A549 (cell line): ENCODE measurements around the gene PPL. TPM values are rescaled to one million over a fixed set of nuclear protein-coding genes. Genes with fewer than 3 reads are reported as not detected.

Source experiments
- ATAC-seq, 2 experiments: fragments of 200-7000 bp in 1 of 2; fragments of >200 bp in 1 of 2; cut with Nextera tagmentation in 1 of 2; cut with Tn5 transposase in 1 of 2; 3 replicates each; pipeline versions ENCODE4 v1.8.0 to v1.9.1; 2018 to 2020; ENCODE audit warnings: mild to moderate bottlenecking in 1 of 2, moderate library complexity in 1 of 2
- CTCF ChIA-PET: fragments of 300-600 bp; sonication (Branson Sonifier 250); formaldehyde crosslinking; extraction: SDS; loops from one replicate; lab custom pipeline; 2021; ENCODE audit warnings: antibody characterized with exemption, inconsistent platforms; lab: Yijun Ruan, JAX
- POLR2A ChIA-PET: fragments of 350-600 bp; formaldehyde crosslinking; extraction: SDS; loops from one replicate; lab custom pipeline; 2021; ENCODE audit warnings: antibody characterized with exemption, inconsistent platforms; lab: Yijun Ruan, JAX
- DNase-seq, 2 experiments: peaks; one replicate each; pipeline versions ENCODE4 v3.0.0 to v3.0.0-alpha.2; 2011 to 2016; ENCODE audit warnings: low read depth in 1 of 2, low spot score in 1 of 2
- FAIRE-seq: peaks from 2 replicates; lab custom pipeline; 2011; peaks lifted over from hg19 to GRCh38; lab: Jason Lieb, UNC
- H3K27ac ChIP-seq, 2 experiments: fragments of >200 bp; sonication (Bioruptor Twin); formaldehyde crosslinking; 3 replicates each; pipeline ENCODE4 v1.5.1; 2016 to 2017
- H3K4me1 ChIP-seq: fragments of >200 bp; sonication (Bioruptor Twin); formaldehyde crosslinking; 3 replicates; pipeline ENCODE4 v1.6.1; 2016
- H3K4me2 ChIP-seq: fragments of >200 bp; sonication (Bioruptor Twin); formaldehyde crosslinking; 3 replicates; pipeline ENCODE4 v1.6.1; 2016
- H3K4me3 ChIP-seq: fragments of >200 bp; sonication (Bioruptor Twin); formaldehyde crosslinking; 3 replicates; pipeline ENCODE4 v1.5.1; 2016
- H3K9me3 ChIP-seq: fragments of >200 bp; sonication (Bioruptor Twin); formaldehyde crosslinking; 3 replicates; pipeline ENCODE4 v1.6.1; 2016
- ATOH8 ChIP-seq: fragments of 250-450 bp; sonication (Bioruptor Pico); IDR thresholded peaks from 2 replicates; pipeline ENCODE4 v1.5.0; 2020; ENCODE audit warnings: low read depth, mild to moderate bottlenecking, moderate library complexity
- BCL3 ChIP-seq: fragments of >200 bp; sonication (Bioruptor Twin); formaldehyde crosslinking; IDR thresholded peaks from 3 replicates; pipeline ENCODE4 v1.6.1; 2016
- CBX2 ChIP-seq: fragments of 200-600 bp; sonication (generic); IDR thresholded peaks from 2 replicates; pipeline ENCODE4 v1.6.1; 2016; ENCODE audit warnings: low read depth, mild to moderate bottlenecking, borderline replicate concordance
- CHD2 ChIP-seq: fragments of 150-350 bp; IDR thresholded peaks from 2 replicates; pipeline ENCODE4 v1.6.1; 2014; ENCODE audit warnings: low read length; ENCODE audit not compliant: partially characterized antibody
- EHMT2 ChIP-seq: fragments of 200-600 bp; sonication (generic); IDR thresholded peaks from 2 replicates; pipeline ENCODE4 v1.6.1; 2016; ENCODE audit warnings: antibody characterized with exemption, low read depth, mild to moderate bottlenecking, moderate library complexity
- ELK1 ChIP-seq: fragments of 150-350 bp; IDR thresholded peaks from 2 replicates; pipeline ENCODE4 v1.6.1; 2014; ENCODE audit warnings: low read depth, mild to moderate bottlenecking, low read length
- EP300 ChIP-seq, 2 experiments: fragments of >200 bp; sonication (Bioruptor Twin); formaldehyde crosslinking; IDR thresholded peaks; 2 replicates in 1 of 2; 3 replicates in 1 of 2; pipeline ENCODE4 v1.6.1; 2016 to 2017
- FOSL2 ChIP-seq, 2 experiments: fragments of 450-650 bp in 1 of 2; fragments of >200 bp in 1 of 2; sonication (Bioruptor Twin) in 1 of 2; formaldehyde crosslinking; IDR thresholded peaks; 2 replicates each; pipeline versions ENCODE4 v1.5.0 to v1.6.1; 2016 to 2020; ENCODE audit warnings: mild to moderate bottlenecking in 1 of 2, moderate library complexity in 1 of 2
- JUN ChIP-seq, 2 experiments: fragments of >200 bp; sonication (Bioruptor Twin); formaldehyde crosslinking; IDR thresholded peaks; 2 replicates in 1 of 2; 3 replicates in 1 of 2; pipeline ENCODE4 v1.6.1; 2016 to 2017
- JUNB ChIP-seq: fragments of >200 bp; sonication (Bioruptor Twin); formaldehyde crosslinking; IDR thresholded peaks from 2 replicates; pipeline ENCODE4 v1.6.1; 2016
- MAZ ChIP-seq: fragments of 150-350 bp; IDR thresholded peaks from 2 replicates; pipeline ENCODE4 v1.6.1; 2014; ENCODE audit warnings: antibody characterized with exemption, low read depth, low read length, borderline replicate concordance
- MYC ChIP-seq: IDR thresholded peaks from 2 replicates; pipeline ENCODE4 v1.6.1; 2012; ENCODE audit warnings: mild to moderate bottlenecking, inconsistent platforms, low read length, improper control_type of control experiment, borderline replicate concordance
- NPAS2 ChIP-seq: fragments of 250-450 bp; sonication (Bioruptor Pico); IDR thresholded peaks from 2 replicates; pipeline ENCODE4 v1.8.0; 2022; ENCODE audit warnings: mild to moderate bottlenecking, moderate library complexity, borderline replicate concordance
- NR3C1 ChIP-seq: fragments of >200 bp; sonication (Bioruptor Twin); formaldehyde crosslinking; IDR thresholded peaks from 3 replicates; pipeline ENCODE4 v1.6.1; 2017
- PHF8 ChIP-seq: fragments of 200-600 bp; sonication (generic); IDR thresholded peaks from 2 replicates; pipeline ENCODE4 v1.6.1; 2016; ENCODE audit warnings: low read depth, mild to moderate bottlenecking, antibody characterized with exemption, moderate library complexity, borderline replicate concordance
- POLR2A ChIP-seq: IDR thresholded peaks from 2 replicates; pipeline ENCODE4 v1.6.1; 2012; ENCODE audit warnings: mild to moderate bottlenecking, low read length
- RARB ChIP-seq: fragments of 250-450 bp; sonication (Bioruptor Pico); IDR thresholded peaks from 2 replicates; pipeline ENCODE4 v1.8.0; 2021; ENCODE audit warnings: mild to moderate bottlenecking, moderate library complexity
- SMC3 ChIP-seq: fragments of >200 bp; sonication (Bioruptor Twin); formaldehyde crosslinking; IDR thresholded peaks from 3 replicates; pipeline ENCODE4 v1.6.1; 2018; ENCODE audit warnings: inconsistent platforms
- SREBF2 ChIP-seq: fragments of 450-650 bp; IDR thresholded peaks from 2 replicates; pipeline ENCODE4 v1.6.1; 2014; ENCODE audit warnings: mild to moderate bottlenecking, moderate library complexity
- TFCP2L1 ChIP-seq: fragments of 250-450 bp; sonication (Bioruptor Pico); IDR thresholded peaks from 2 replicates; pipeline ENCODE4 v1.5.0; 2021; ENCODE audit warnings: mild to moderate bottlenecking
- USF2 ChIP-seq: fragments of 450-650 bp; IDR thresholded peaks from 2 replicates; pipeline ENCODE4 v1.6.1; 2014; ENCODE audit warnings: antibody characterized with exemption
- ZC3H11A ChIP-seq: fragments of 450-650 bp; IDR thresholded peaks from 2 replicates; pipeline ENCODE4 v1.6.1; 2014; ENCODE audit warnings: antibody characterized with exemption, mild to moderate bottlenecking
- ZFP36 ChIP-seq: fragments of 450-650 bp; IDR thresholded peaks from 2 replicates; pipeline ENCODE4 v1.6.1; 2014; ENCODE audit warnings: borderline replicate concordance; ENCODE audit not compliant: partially characterized antibody
- ZSCAN20 ChIP-seq: fragments of 250-450 bp; sonication (Bioruptor Pico); IDR thresholded peaks from 2 replicates; pipeline ENCODE4 v1.8.0; 2022; ENCODE audit warnings: mild to moderate bottlenecking, moderate library complexity
- WGBS: methylation state at CpG from one replicate; pipeline ENCODE4 v1.1.6; 2017; ENCODE audit errors: missing lambda C conversion rate; 5-methylcytosine and 5-hydroxymethylcytosine counted together
- polyA plus RNA-seq, 4 experiments: library from polyadenylated mRNA; depleted of rRNA in 3 of 4; stranded (reverse); fragments of >200 nt; fragmentation: RNase III in 1 of 4; extraction: RNeasy Plus Mini Kit Qiagen cat#74134 plus additional on column Dnase treatment in 1 of 4; gene quantifications; 2 replicates in 3 of 4; 3 replicates in 1 of 4; pipeline ENCODE4 v1.2.3, GENCODE V29; 2011 to 2017
- TF ChIP-seq, protein P1 (sequence below): IDR thresholded peaks from 2 replicates; pipeline ENCODE4 v1.6.1; 2012

Gene PPL
- polyA plus RNA-seq, 2 of the 4 experiments (the other 2 are of a cell fraction): 1.8 to 2.6 TPM

GRCh38 chr16:4860727-4861342 lies 76.1 kb downstream of the PPL start:
- POLR2A ChIA-PET: interaction anchor here (0.6 kb wide), 1 partner anchor 11 kb away, joined by 3 read pairs; no protein-coding TSS in a partner anchor
- DNase-seq (no peak), ATAC-seq (no peak), FAIRE-seq (no peak)
- H3K4me2 ChIP-seq: no peak overlapping the region
- CTCF ChIA-PET: interaction anchor here (1.0 to 1.5 kb wide), 4 partner anchors 10 to 95 kb away, joined by 3 to 4 read pairs (median 3); no protein-coding TSS in a partner anchor
- no peak overlapping the region for H3K27ac ChIP-seq
- H3K9me3 ChIP-seq: no peaks in the 10 kb centered on the region
- 95% methylated on average over 14 of the region's 14 CpGs for WGBS
- H3K4me1 ChIP-seq: no peaks in the 10 kb centered on the region
- no peak overlapping the region for H3K4me3 ChIP-seq
- TF ChIP-seq MYC (no peak), SREBF2 (no peak), RARB (CRISPR knock-in tag) (no peak), EHMT2 (no peak), TFCP2L1 (CRISPR knock-in tag) (no peak), ELK1 (no peak), FOSL2 (IDR thresholded peaks at IDR 0.05) (no peak), FOSL2 (CRISPR knock-in tag; IDR thresholded peaks at IDR 0.05) (no peak), NPAS2 (CRISPR knock-in tag) (no peak)

GRCh38 chr16:4859900-4860255 lies 77.1 kb downstream of the PPL start:
- POLR2A ChIA-PET: no interaction called here
- Histone ChIP-seq H3K4me2 (no peak overlapping the region), H3K4me3 (no peak overlapping the region), H3K27ac (no peak overlapping the region), H3K4me1 (no peaks in the 10 kb centered on the region), H3K9me3 (no peaks in the 10 kb centered on the region)
- FAIRE-seq (no peak), DNase-seq (no peak), ATAC-seq (no peak)
- WGBS: 84% methylated on average over 10 of the region's 10 CpGs
- TF ChIP-seq ZFP36 (no peak), EP300 (IDR thresholded peaks at IDR 0.05) (no peak), JUNB (no peak), ZSCAN20 (CRISPR knock-in tag) (no peak), USF2 (no peak), ZC3H11A (no peak), ATOH8 (CRISPR knock-in tag) (no peak), MAZ (no peak), CBX2 (no peak), CHD2 (no peak), NR3C1 (no peak), POLR2A (no peak), JUN (IDR thresholded peaks at IDR 0.05) (no peak), SMC3 (no peak), BCL3 (no peak), PHF8 (no peak)
- TF ChIP-seq, protein P1, sequence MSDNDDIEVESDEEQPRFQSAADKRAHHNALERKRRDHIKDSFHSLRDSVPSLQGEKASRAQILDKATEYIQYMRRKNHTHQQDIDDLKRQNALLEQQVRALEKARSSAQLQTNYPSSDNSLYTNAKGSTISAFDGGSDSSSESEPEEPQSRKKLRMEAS: no peak
- CTCF ChIA-PET: interaction anchor here (0.7 to 1.5 kb wide), 4 partner anchors 12 to 96 kb away, joined by 3 read pairs; no protein-coding TSS in a partner anchor
